ENCODE measurements around the gene PAQR5. TPM values are rescaled to one million over a fixed set of nuclear protein-coding genes. Genes with fewer than 3 reads are reported as not detected.

The PAQR5 gene
- total RNA-seq, 1 experiment from 2014 or later: 34.0 TPM

DNA sequence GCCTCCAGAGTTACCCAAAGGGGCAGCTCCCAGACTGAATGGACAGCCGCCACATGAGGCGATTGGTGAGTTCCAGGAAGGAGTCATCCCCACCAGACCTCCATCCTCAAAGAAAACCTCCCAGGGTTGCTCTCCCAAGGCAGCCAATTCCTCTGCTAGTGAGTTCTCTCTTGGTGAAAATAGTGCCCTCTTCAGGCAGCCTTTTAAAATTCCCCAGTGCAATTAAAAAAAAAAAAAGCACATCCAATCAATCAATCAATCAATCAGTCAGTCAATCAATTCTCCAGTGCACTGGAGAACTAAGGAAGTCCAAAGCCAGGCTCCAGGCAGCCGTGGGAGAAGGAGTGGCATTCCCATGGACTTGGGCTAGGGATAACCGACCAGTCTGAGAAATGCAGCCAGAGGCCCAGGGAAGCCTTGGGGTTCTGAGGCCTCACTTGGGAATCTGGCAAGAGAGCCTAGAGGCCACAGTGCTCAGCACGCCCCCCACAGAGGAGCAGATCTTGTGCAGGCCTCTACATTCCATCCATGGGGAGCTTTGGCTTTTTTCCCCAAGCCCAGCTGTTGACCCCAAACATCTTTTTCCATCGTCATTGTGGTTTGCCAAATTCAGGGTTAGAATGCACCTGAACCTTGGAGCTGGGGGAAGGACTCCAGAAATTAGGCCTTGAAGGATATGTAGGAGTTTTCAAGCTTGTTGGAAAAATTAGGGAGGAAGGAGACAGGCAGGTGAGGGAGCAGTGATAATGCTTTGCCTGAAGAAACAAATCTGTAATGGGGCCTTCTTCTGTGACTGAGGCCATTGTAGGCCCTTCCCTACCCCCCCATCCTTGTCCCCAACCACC, 4.8 kb downstream of the PAQR5 start:
- Histone ChIP-seq H3K9ac (ENCODE audit: low read length) (no peak overlapping the region), H4K20me1 (ENCODE audit: insufficient read depth) (no peaks in the 10 kb centered on the region), H3K9me2 (ENCODE audit: insufficient read depth) (no peaks in the 10 kb centered on the region), H3K4me1 (ENCODE audit: control insufficient read depth in 1 of 2, insufficient read depth in 2 of 2, low read length in 2 of 2) (peaks cover 34 to 71% of the 10 kb centered on the region in 2 experiments), H3K4me2 (ENCODE audit: low read length) (peak overlapping the region; percentile 73), H3K27ac (ENCODE audit: low read depth, low read length) (peak overlapping the region; percentile 15), H3K9me3 (ENCODE audit: control insufficient read depth in 1 of 2, insufficient read depth in 1 of 2, low read depth in 1 of 2, low read length in 2 of 2) (no peaks in the 10 kb centered on the region), H3K4me3 (replicated peaks in 1 of 2; ENCODE audit: low read depth in 1 of 2, low read length in 2 of 2) (no peak overlapping the region), H3K79me2 (ENCODE audit: insufficient read depth, low read length) (peaks cover 39% of the 10 kb centered on the region), H3K27me3 (ENCODE audit: insufficient read depth, low read length) (no peaks in the 10 kb centered on the region), H3K36me3 (ENCODE audit: control insufficient read depth in 1 of 2, insufficient read depth in 2 of 2, low read length in 2 of 2) (peaks cover 0 to 6% of the 10 kb centered on the region in 2 experiments; a peak in 1 of 4 replicates), H2AFZ (ENCODE audit: low read depth, low read length, poor library complexity, severe bottlenecking) (no peak overlapping the region)
- no TSS peak for BruUV-seq (replicated peaks)
- ATAC-seq: no peak
- intact Hi-C loops (cut with micrococcal nuclease): loop anchor here (1.0 kb wide), 1 partner anchor 38 kb away; no protein-coding TSS in a partner anchor
- RAD21 ChIA-PET (ENCODE audit: low non-redundant PET in 1 of 2, low total read pairs in 2 of 2, uncharacterized antibody in 2 of 2, unreplicated experiment in 2 of 2): no interaction called here
- CTCF ChIA-PET: interaction anchor here (0.6 to 1.1 kb wide), 3 partner anchors 33 to 269 kb away, joined by 3 to 6 read pairs (median 3); no protein-coding TSS in a partner anchor
- POLR2A ChIA-PET: no interaction called here
- DNase-seq (ENCODE audit: low read depth, low spot score): no peak
- TF ChIP-seq POLR2A (IDR thresholded peaks at IDR 0.05; ENCODE audit: borderline replicate concordance, extremely low read depth, insufficient read depth, insufficient read length): no peak
- TF ChIP-seq, protein P1, sequence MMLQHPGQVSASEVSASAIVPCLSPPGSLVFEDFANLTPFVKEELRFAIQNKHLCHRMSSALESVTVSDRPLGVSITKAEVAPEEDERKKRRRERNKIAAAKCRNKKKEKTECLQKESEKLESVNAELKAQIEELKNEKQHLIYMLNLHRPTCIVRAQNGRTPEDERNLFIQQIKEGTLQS (IDR thresholded peaks at IDR 0.05): no peak
- TF ChIP-seq, protein P2, sequence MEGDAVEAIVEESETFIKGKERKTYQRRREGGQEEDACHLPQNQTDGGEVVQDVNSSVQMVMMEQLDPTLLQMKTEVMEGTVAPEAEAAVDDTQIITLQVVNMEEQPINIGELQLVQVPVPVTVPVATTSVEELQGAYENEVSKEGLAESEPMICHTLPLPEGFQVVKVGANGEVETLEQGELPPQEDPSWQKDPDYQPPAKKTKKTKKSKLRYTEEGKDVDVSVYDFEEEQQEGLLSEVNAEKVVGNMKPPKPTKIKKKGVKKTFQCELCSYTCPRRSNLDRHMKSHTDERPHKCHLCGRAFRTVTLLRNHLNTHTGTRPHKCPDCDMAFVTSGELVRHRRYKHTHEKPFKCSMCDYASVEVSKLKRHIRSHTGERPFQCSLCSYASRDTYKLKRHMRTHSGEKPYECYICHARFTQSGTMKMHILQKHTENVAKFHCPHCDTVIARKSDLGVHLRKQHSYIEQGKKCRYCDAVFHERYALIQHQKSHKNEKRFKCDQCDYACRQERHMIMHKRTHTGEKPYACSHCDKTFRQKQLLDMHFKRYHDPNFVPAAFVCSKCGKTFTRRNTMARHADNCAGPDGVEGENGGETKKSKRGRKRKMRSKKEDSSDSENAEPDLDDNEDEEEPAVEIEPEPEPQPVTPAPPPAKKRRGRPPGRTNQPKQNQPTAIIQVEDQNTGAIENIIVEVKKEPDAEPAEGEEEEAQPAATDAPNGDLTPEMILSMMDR (IDR thresholded peaks at IDR 0.05 in 2 of 3, conservative IDR thresholded peaks at IDR 0.05 in 1 of 3; ENCODE audit: borderline replicate concordance in 1 of 3, insufficient read depth in 1 of 3, low read depth in 2 of 3, low read length in 2 of 3): peak in 2 of 3 experiments; percentile 39 to 65; a peak in 4 of 6 replicates
- no peak for TF ChIP-seq JUND (IDR thresholded peaks at IDR 0.05)

DNA sequence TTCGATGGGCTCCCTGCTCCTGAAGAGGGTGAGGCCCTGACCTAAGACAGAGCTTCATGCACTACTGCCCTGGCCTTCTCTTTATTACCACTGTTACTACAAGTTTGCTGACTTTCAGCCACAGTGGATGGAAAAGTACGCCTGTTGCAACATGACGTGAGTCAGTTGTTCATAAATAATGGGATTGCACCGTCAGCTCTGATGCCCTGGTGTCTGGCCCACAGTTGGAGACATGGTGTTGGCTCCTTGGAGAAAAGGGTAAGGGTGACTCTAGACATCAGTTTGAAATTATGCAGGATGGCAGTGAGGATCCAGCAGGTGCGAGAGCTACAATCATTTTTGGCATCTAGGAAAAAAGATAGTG, 5.5 kb downstream of the PAQR5 start:
- DNase-seq (ENCODE audit: low read depth, low spot score): peak; percentile 35
- no peaks in the 10 kb centered on the region for H4K20me1 ChIP-seq (ENCODE audit: insufficient read depth)

More for the DNA sequence above, 5.5 kb downstream of the PAQR5 start:
- CTCF ChIA-PET: interaction anchor here (1.1 kb wide), 1 partner anchor 269 kb away, joined by 6 read pairs; no protein-coding TSS in a partner anchor
- Histone ChIP-seq H3K9ac (ENCODE audit: low read length) (no peak overlapping the region), H3K27me3 (ENCODE audit: insufficient read depth, low read length) (no peaks in the 10 kb centered on the region), H3K9me2 (ENCODE audit: insufficient read depth) (no peaks in the 10 kb centered on the region), H3K4me3 (replicated peaks in 1 of 2; ENCODE audit: low read depth in 1 of 2, low read length in 2 of 2) (no peak overlapping the region), H3K4me2 (ENCODE audit: low read length) (peak overlapping the region; percentile 73), H3K36me3 (ENCODE audit: control insufficient read depth in 1 of 2, insufficient read depth in 2 of 2, low read length in 2 of 2) (peaks cover 0 to 6% of the 10 kb centered on the region in 2 experiments; a peak in 1 of 4 replicates), H3K79me2 (ENCODE audit: insufficient read depth, low read length) (peaks cover 45% of the 10 kb centered on the region), H3K9me3 (ENCODE audit: control insufficient read depth in 1 of 2, insufficient read depth in 1 of 2, low read depth in 1 of 2, low read length in 2 of 2) (no peaks in the 10 kb centered on the region), H2AFZ (ENCODE audit: low read depth, low read length, poor library complexity, severe bottlenecking) (no peak overlapping the region), H3K27ac (ENCODE audit: low read depth, low read length) (peak overlapping the region; percentile 15), H3K4me1 (ENCODE audit: control insufficient read depth in 1 of 2, insufficient read depth in 2 of 2, low read length in 2 of 2) (peaks cover 33 to 69% of the 10 kb centered on the region in 2 experiments)
- TF ChIP-seq SP1 (IDR thresholded peaks at IDR 0.05; ENCODE audit: low read depth) (peak; percentile 67), CEBPB (IDR thresholded peaks at IDR 0.05; ENCODE audit: low read depth) (peak; percentile 90), FOSL1 (IDR thresholded peaks at IDR 0.05; ENCODE audit: low read depth) (no peak; the same call in 1 of the 2 replicates)
- intact Hi-C loops (cut with micrococcal nuclease): no loop called here
- POLR2A ChIA-PET: no interaction called here
- RAD21 ChIA-PET (ENCODE audit: low non-redundant PET in 1 of 2, low total read pairs in 2 of 2, uncharacterized antibody in 2 of 2, unreplicated experiment in 2 of 2): no interaction called here
- no TSS peak for BruUV-seq (replicated peaks)
- ATAC-seq: no peak

Measured in HCT116 (cell line).